GM12891 (cell line): ENCODE measurements around the gene KCNK3.

Source experiments
- DNase-seq: peaks from one replicate; pipeline ENCODE4 v3.0.0; 2011; ENCODE audit warnings: low spot score; ENCODE audit not compliant: insufficient read length
- FAIRE-seq: peaks from 2 replicates; lab custom pipeline; 2011; peaks lifted over from hg19 to GRCh38; lab: Jason Lieb, UNC
- PAX5 ChIP-seq: IDR thresholded peaks from 2 replicates; pipeline ENCODE4 v1.6.1; 2011; ENCODE audit warnings: low read length, moderate library complexity, mild to moderate bottlenecking; ENCODE audit not compliant: insufficient read depth, severe bottlenecking
- POLR2A ChIP-seq: IDR thresholded peaks from 2 replicates; pipeline ENCODE4 v1.6.1; 2011; ENCODE audit warnings: low read depth, low read length, control low read depth
- POLR2AphosphoS5 ChIP-seq: IDR thresholded peaks from 2 replicates; pipeline ENCODE4 v1.6.1; 2011; ENCODE audit warnings: low read depth, low read length, control low read depth
- POU2F2 ChIP-seq: IDR thresholded peaks from 2 replicates; pipeline ENCODE4 v1.6.1; 2011; ENCODE audit warnings: low read depth, mild to moderate bottlenecking, control low read depth, low read length, moderate library complexity
- SPI1 ChIP-seq: IDR thresholded peaks from 2 replicates; pipeline ENCODE4 v1.6.1; 2011; ENCODE audit warnings: low read depth, low read length, control low read depth
- TAF1 ChIP-seq: IDR thresholded peaks from 2 replicates; pipeline ENCODE4 v1.6.1; 2011; ENCODE audit warnings: low read depth, low read length, control low read depth

KCNK3 gene

GRCh38 chr2:26675651-26676255 is 16.8 kb upstream of the KCNK3 start:
- FAIRE-seq: no peak
- no peak for DNase-seq
- TF ChIP-seq PAX5 (no peak), POU2F2 (no peak), POLR2A (no peak), TAF1 (no peak), SPI1 (no peak), POLR2AphosphoS5 (no peak)

GRCh38 chr2:26678035-26678434 is 14.5 kb upstream of the KCNK3 start:
- TF ChIP-seq POLR2AphosphoS5 (no peak), SPI1 (no peak), TAF1 (no peak), PAX5 (no peak), POU2F2 (no peak)
- FAIRE-seq: no peak

GRCh38 chr2:26679867-26680266 is 12.7 kb upstream of the KCNK3 start:
- TF ChIP-seq TAF1 (no peak), PAX5 (no peak), SPI1 (no peak), POU2F2 (no peak), POLR2A (no peak), POLR2AphosphoS5 (no peak)
- DNase-seq (no peak), FAIRE-seq (no peak)

More at GRCh38 chr2:26678035-26678434, 14.5 kb upstream of the KCNK3 start:
- DNase-seq: no peak

GRCh38 chr2:26681656-26682055 is 10.9 kb upstream of the KCNK3 start:
- no peak for DNase-seq
- TF ChIP-seq PAX5 (no peak), POLR2AphosphoS5 (no peak), POLR2A (no peak), SPI1 (no peak)
- FAIRE-seq: no peak

- FAIRE-seq (no peak), DNase-seq (no peak)
- no peak for TF ChIP-seq POLR2AphosphoS5
- no peak for TF ChIP-seq TAF1
- no peak for TF ChIP-seq SPI1
These were observed 10.4 kb upstream of the KCNK3 start for GRCh38 chr2:26682155-26682554.

GRCh38 chr2:26683583-26683982 is 8.9 kb upstream of the KCNK3 start:
- TF ChIP-seq POLR2AphosphoS5 (no peak), TAF1 (no peak), PAX5 (no peak), POLR2A (no peak), POU2F2 (no peak), SPI1 (no peak)
- DNase-seq (no peak), FAIRE-seq (no peak)

GRCh38 chr2:26685341-26685740 is 7.2 kb upstream of the KCNK3 start:
- DNase-seq (no peak), FAIRE-seq (no peak)
- TF ChIP-seq POLR2A (no peak), SPI1 (no peak), TAF1 (no peak), POU2F2 (no peak), POLR2AphosphoS5 (no peak), PAX5 (no peak)

GRCh38 chr2:26685989-26686839 is 6.3 kb upstream of the KCNK3 start:
- FAIRE-seq (no peak), DNase-seq (no peak)
- TF ChIP-seq SPI1 (no peak), POU2F2 (no peak), TAF1 (no peak), PAX5 (no peak), POLR2AphosphoS5 (no peak), POLR2A (no peak)

- DNase-seq (no peak), FAIRE-seq (no peak)
- TF ChIP-seq SPI1 (no peak), POLR2A (no peak), PAX5 (no peak), POU2F2 (no peak), POLR2AphosphoS5 (no peak), TAF1 (no peak)
These were observed 5.2 kb upstream of the KCNK3 start for GRCh38 chr2:26687328-26687727.

GRCh38 chr2:26687801-26688200 is 4.7 kb upstream of the KCNK3 start:
- TF ChIP-seq TAF1 (no peak), POLR2A (no peak), POLR2AphosphoS5 (no peak), SPI1 (no peak), POU2F2 (no peak), PAX5 (no peak)
- FAIRE-seq (no peak), DNase-seq (no peak)

GRCh38 chr2:26691161-26691560 is 1.4 kb upstream of the KCNK3 start:
- no peak for FAIRE-seq
- DNase-seq: no peak
- no peak for TF ChIP-seq POLR2AphosphoS5
- no peak for TF ChIP-seq SPI1
- TF ChIP-seq PAX5: no peak
- TF ChIP-seq TAF1: no peak
- TF ChIP-seq POLR2A: no peak
- no peak for TF ChIP-seq POU2F2

- no peak for FAIRE-seq
These were observed 642 bp upstream of the KCNK3 start for GRCh38 chr2:26691881-26692278.

More at GRCh38 chr2:26691881-26692278, 642 bp upstream of the KCNK3 start:
- TF ChIP-seq SPI1 (no peak), POLR2A (no peak), PAX5 (no peak), POU2F2 (no peak), TAF1 (no peak), POLR2AphosphoS5 (no peak)
- DNase-seq: no peak
